AG04450 (cell line): Measurements from ENCODE around the gene NPHP4. TPM values are rescaled to one million over a fixed set of nuclear protein-coding genes. Genes with fewer than 3 reads are reported as not detected.

ENCODE experiments used
- CTCF ChIA-PET: fragments of 300-600, 350-600 bp; formaldehyde crosslinking; extraction: SDS; loops from one replicate; lab custom pipeline; 2022; ENCODE audit warnings: antibody characterized with exemption, inconsistent platforms; lab: Charles Lee
- POLR2A ChIA-PET: fragments of 350-600 bp; formaldehyde crosslinking; extraction: SDS; loops from one replicate; lab custom pipeline; 2021; ENCODE audit warnings: antibody characterized with exemption, inconsistent platforms; lab: Yijun Ruan, JAX
- DNase-seq: peaks from one replicate; pipeline ENCODE4 v3.0.0-alpha.2; 2011; ENCODE audit warnings: low read depth, low spot score
- H3K27ac ChIP-seq: one replicate; pipeline ENCODE4 v1.5.1; 2012; ENCODE audit warnings: low read depth, low read length, control low read depth
- H3K27me3 ChIP-seq: one replicate; pipeline ENCODE4 v1.6.0; 2012; ENCODE audit warnings: low read length; ENCODE audit not compliant: control insufficient read depth, insufficient read depth
- H3K4me3 ChIP-seq: 2 replicates; pipeline ENCODE4 v1.5.1; 2011; ENCODE audit warnings: mild to moderate bottlenecking, low read depth, low read length, control low read depth
- H3K9me3 ChIP-seq: 2 replicates; pipeline ENCODE4 v1.5.1; 2012; ENCODE audit warnings: low read length; ENCODE audit not compliant: control insufficient read depth, insufficient read depth
- polyA plus RNA-seq: library from polyadenylated mRNA; depleted of rRNA; stranded (reverse); fragments of >200 nt; gene quantifications from 2 replicates; pipeline ENCODE4 v1.2.3, GENCODE V29; 2011
- TF ChIP-seq, protein P1 (sequence below): IDR thresholded peaks from 2 replicates; pipeline ENCODE4 v1.5.1; 2011; ENCODE audit warnings: low read depth, low read length, control low read depth, inconsistent platforms

Gene NPHP4
- polyA plus RNA-seq, 1 experiment: 1.6 TPM

DNA sequence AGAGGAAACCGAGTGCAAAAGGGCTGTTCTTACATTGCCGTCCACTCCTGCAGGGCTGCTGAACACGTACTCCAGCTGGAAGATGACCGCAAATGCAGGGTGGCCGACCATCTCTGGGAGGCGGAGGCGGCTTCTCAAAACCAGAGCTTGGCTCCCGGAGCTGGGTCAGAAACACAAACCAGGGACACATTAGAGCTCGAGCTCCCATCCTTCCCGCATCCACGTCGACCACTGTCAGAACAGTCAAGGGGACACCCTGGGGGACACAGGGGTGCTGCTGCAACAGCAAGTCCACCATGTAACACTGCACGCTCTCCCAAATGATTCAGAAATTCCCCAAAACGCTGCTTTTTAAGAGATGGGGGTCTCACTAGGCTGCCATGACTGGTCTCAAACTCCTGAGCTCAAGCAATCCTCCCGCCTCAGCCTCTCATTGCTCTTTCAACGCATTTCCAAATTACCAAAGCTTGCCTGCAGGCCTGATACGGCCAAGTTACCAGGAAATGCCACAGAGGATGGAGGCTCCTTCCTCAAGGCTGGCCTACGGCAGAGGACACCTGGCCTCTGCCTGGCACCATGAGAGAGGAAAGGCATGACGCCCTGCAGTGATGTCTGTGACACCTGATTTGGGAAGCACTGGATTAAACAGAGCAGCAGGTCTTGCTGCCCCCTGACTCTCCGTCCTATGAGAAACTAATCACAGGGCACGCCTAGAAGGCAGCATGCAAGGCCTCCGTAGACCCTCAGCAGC lies 45.0 kb downstream of the NPHP4 start:
- TF ChIP-seq, protein P1, sequence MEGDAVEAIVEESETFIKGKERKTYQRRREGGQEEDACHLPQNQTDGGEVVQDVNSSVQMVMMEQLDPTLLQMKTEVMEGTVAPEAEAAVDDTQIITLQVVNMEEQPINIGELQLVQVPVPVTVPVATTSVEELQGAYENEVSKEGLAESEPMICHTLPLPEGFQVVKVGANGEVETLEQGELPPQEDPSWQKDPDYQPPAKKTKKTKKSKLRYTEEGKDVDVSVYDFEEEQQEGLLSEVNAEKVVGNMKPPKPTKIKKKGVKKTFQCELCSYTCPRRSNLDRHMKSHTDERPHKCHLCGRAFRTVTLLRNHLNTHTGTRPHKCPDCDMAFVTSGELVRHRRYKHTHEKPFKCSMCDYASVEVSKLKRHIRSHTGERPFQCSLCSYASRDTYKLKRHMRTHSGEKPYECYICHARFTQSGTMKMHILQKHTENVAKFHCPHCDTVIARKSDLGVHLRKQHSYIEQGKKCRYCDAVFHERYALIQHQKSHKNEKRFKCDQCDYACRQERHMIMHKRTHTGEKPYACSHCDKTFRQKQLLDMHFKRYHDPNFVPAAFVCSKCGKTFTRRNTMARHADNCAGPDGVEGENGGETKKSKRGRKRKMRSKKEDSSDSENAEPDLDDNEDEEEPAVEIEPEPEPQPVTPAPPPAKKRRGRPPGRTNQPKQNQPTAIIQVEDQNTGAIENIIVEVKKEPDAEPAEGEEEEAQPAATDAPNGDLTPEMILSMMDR: no peak
- H3K9me3 ChIP-seq: no peaks in the 10 kb centered on the region
- ChIA-PET POLR2A (no interaction called here), CTCF (no interaction called here)
- no peaks in the 10 kb centered on the region for H3K27me3 ChIP-seq
- no peak for DNase-seq
- no peak overlapping the region for H3K27ac ChIP-seq
- H3K4me3 ChIP-seq: no peak overlapping the region

DNA sequence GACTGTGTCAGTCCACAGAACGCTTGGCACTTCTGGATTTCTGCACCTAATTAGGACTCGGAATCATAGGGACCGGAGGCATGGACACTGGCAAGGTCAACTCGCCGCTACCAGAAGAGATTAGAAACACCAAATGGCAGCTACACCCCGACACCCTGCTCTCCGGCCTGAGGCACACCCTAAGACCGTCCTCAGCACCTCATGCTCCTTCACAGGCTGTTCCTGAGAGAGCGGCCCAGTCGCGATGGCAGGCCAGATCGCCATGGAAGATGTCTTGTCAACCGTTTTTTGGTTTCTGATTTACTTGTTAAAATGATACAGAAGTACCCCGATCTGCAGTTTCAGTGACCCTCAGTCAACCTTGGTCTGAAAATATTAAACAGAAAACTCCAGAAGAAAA lies 46.8 kb downstream of the NPHP4 start:
- H3K27me3 ChIP-seq: no peaks in the 10 kb centered on the region
- TF ChIP-seq, protein P1: no peak
- no peak overlapping the region for H3K27ac ChIP-seq
- H3K9me3 ChIP-seq: no peaks in the 10 kb centered on the region
- ChIA-PET POLR2A (no interaction called here), CTCF (no interaction called here)
- DNase-seq: no peak
- H3K4me3 ChIP-seq: no peak overlapping the region

DNA sequence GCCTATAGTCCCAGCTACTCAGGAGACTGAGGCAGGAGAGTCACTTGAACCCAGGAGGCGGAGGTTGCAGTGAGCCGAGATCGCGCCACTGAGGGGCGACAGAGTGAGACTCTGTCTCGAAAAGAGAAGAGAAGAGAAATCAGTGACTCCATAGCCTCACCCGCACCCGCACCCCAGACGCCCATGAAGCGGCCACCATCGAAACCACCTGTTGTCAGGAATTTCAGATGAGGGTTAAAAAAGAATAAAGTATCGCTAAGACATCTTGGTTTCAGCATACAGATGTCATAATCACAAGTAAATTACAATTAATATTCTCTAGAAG lies 47.4 kb downstream of the NPHP4 start:
- H3K9me3 ChIP-seq: no peaks in the 10 kb centered on the region
- CTCF ChIA-PET: no interaction called here
- POLR2A ChIA-PET: no interaction called here
- no peak for DNase-seq
- TF ChIP-seq, protein P1: no peak
- no peaks in the 10 kb centered on the region for H3K27me3 ChIP-seq
- H3K27ac ChIP-seq: no peak overlapping the region
- no peak overlapping the region for H3K4me3 ChIP-seq

DNA sequence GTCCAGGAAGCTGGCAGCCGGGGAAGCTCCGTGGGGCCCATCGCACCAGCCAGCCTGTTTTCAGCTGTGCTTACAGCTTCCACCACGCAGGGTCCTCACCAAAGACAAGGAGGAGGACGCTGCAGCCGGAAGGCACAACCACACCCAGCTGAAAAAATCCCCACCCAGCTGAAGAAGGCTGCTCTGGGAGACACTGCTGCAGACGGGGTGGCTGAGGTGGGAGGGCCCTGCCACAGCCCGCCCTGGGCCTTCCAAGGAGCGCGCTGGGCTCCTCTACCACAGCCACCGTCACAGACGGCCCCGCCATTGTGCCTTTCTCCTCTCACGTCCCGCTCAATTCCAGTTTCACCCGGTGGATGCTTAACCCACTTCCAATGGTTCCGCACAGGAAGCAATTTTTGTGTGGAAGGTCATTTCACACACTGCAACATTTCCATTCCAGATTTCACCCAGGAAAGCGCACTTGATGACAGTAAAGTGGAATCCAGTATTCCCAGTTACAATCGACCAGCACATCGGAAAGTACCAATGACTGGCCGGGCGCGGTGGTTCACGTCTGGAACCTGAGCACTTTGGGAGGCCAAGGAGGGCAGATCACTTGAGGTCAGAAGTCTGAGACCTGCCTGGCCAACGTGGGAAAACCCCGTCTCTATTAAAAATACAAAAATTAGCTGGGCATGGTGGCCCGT lies 47.9 kb downstream of the NPHP4 start:
- ChIA-PET POLR2A (no interaction called here), CTCF (no interaction called here)
- Histone ChIP-seq H3K9me3 (no peaks in the 10 kb centered on the region), H3K27me3 (no peaks in the 10 kb centered on the region), H3K27ac (no peak overlapping the region), H3K4me3 (no peak overlapping the region)
- TF ChIP-seq, protein P1: no peak
- DNase-seq: no peak

DNA sequence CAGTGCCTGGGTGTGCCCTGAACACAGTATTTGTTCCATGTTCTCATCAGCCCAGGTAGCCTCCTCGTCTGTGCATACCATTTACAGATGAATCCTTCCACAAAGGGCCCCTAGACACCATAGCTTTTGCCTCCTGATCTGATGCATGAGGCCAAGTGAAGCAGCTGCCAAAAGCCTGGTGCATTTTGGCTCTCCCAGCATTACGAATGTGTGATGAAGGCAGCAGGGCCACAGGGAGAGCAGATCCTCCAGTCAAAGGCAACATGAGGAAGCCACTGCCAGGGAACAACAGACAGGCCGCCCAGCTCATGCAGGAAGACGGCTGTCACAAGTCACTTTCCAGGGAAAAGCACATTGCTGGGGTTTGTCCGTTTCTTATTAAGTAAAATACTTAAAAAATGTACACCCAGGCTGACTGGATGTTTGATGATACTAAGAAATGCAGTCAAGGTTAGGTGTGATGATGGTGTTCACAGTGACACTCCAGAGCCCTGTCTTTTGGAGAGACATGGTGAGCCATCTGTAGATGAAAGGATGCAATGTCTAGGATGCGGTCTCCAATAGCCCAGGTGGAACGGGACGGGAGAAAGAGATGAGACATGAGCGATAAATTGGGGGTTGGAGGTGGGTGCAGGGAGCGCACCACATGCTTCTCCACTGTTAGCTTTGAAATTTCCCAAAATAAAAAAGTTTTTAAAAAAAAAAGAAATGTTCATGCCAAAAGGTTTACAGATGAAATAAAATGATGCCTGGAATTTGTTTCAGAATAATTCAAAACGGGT lies 48.7 kb downstream of the NPHP4 start:
- H3K27me3 ChIP-seq: no peaks in the 10 kb centered on the region
- no peak overlapping the region for H3K27ac ChIP-seq
- TF ChIP-seq, protein P1: no peak
- H3K4me3 ChIP-seq: no peak overlapping the region
- CTCF ChIA-PET: no interaction called here
- no peak for DNase-seq
- H3K9me3 ChIP-seq: no peaks in the 10 kb centered on the region
- POLR2A ChIA-PET: no interaction called here
